Measurements from ENCODE around the gene ANKRD10. TPM values are rescaled to one million over a fixed set of nuclear protein-coding genes. Genes with fewer than 3 reads are reported as not detected.

ANKRD10 gene
- total and polyA plus RNA-seq, 2 experiments from 2014 or later, result 250 to 277 TPM

DNA sequence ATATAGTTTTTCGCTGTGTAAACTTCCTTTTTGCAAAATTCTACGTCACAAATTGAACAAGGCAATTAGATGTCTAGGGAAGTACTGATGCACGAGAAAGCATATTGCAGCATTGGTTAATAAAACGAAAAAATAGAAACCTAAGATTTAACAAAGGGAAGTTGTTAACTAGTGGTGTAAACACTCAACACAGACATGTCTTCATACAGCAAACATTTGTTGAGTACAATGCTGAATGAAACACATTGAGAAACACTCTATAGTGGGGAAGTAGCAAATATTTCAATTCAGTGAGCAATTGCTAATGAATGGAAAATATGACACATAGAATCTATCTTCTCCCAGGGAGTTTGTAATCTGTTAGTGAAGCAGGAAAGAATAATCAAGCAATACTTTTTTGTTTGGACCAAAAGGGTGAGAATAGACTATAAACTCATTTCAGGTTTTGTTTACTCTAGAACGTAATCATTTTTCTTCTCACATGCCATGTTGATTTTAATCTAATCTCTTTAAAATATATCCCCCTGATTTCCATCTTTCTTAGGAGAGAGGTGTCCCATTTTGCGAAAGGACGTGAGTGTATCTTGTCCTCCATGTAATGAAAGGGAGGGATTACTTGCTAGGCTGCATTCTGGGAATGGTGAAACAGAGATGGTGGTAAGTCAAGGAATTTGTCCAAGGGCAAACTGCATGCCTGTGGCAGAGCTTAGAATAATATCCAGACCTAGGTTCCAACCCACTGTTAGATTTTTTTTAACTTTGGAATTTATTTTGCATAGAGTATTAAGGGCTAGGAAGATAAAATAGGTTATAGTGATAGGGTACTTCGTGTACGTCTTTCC lies 1.7 kb upstream of the ANKRD10 start:
- Histone ChIP-seq H4K20me1 (replicated peaks; ENCODE audit: insufficient read depth) (peaks cover 24% of the 10 kb centered on the region), H3F3A (replicated peaks; ENCODE audit: low read depth) (no peaks in the 10 kb centered on the region), H3K27ac (ENCODE audit: low read depth) (peak overlapping the region; percentile 89; the same call in 1 of the 2 replicates), H3K9me2 (ENCODE audit: insufficient read depth) (0 out of 2 replicates have a peak, but pooled peaks cover 7% of the 10 kb centered on the region), H3K4me1 (ENCODE audit: insufficient read depth) (peaks cover 30% of the 10 kb centered on the region), H3K27me3 (ENCODE audit: insufficient read depth) (no peaks in the 10 kb centered on the region), H3K4me2 (peak overlapping the region; percentile 93), H3K4me3 (peak overlapping the region; percentile 91), H3K79me2 (replicated peaks; ENCODE audit: insufficient read depth) (peaks cover 46% of the 10 kb centered on the region), H2AFZ (no peak overlapping the region), H3K36me3 (ENCODE audit: insufficient read depth) (no peaks in the 10 kb centered on the region)
- DNase-seq (ENCODE audit: low spot score) (no peak), ATAC-seq (no peak)
- no peak for TF ChIP-seq STAT1 (IDR thresholded peaks at IDR 0.05; ENCODE audit: unreplicated experiment)
- no peak for TF ChIP-seq EZH2 (IDR thresholded peaks at IDR 0.05; ENCODE audit: low read depth, unreplicated experiment)
- TF ChIP-seq JUNB (IDR thresholded peaks at IDR 0.05; ENCODE audit: unreplicated experiment), result no peak
- TF ChIP-seq, protein P1, sequence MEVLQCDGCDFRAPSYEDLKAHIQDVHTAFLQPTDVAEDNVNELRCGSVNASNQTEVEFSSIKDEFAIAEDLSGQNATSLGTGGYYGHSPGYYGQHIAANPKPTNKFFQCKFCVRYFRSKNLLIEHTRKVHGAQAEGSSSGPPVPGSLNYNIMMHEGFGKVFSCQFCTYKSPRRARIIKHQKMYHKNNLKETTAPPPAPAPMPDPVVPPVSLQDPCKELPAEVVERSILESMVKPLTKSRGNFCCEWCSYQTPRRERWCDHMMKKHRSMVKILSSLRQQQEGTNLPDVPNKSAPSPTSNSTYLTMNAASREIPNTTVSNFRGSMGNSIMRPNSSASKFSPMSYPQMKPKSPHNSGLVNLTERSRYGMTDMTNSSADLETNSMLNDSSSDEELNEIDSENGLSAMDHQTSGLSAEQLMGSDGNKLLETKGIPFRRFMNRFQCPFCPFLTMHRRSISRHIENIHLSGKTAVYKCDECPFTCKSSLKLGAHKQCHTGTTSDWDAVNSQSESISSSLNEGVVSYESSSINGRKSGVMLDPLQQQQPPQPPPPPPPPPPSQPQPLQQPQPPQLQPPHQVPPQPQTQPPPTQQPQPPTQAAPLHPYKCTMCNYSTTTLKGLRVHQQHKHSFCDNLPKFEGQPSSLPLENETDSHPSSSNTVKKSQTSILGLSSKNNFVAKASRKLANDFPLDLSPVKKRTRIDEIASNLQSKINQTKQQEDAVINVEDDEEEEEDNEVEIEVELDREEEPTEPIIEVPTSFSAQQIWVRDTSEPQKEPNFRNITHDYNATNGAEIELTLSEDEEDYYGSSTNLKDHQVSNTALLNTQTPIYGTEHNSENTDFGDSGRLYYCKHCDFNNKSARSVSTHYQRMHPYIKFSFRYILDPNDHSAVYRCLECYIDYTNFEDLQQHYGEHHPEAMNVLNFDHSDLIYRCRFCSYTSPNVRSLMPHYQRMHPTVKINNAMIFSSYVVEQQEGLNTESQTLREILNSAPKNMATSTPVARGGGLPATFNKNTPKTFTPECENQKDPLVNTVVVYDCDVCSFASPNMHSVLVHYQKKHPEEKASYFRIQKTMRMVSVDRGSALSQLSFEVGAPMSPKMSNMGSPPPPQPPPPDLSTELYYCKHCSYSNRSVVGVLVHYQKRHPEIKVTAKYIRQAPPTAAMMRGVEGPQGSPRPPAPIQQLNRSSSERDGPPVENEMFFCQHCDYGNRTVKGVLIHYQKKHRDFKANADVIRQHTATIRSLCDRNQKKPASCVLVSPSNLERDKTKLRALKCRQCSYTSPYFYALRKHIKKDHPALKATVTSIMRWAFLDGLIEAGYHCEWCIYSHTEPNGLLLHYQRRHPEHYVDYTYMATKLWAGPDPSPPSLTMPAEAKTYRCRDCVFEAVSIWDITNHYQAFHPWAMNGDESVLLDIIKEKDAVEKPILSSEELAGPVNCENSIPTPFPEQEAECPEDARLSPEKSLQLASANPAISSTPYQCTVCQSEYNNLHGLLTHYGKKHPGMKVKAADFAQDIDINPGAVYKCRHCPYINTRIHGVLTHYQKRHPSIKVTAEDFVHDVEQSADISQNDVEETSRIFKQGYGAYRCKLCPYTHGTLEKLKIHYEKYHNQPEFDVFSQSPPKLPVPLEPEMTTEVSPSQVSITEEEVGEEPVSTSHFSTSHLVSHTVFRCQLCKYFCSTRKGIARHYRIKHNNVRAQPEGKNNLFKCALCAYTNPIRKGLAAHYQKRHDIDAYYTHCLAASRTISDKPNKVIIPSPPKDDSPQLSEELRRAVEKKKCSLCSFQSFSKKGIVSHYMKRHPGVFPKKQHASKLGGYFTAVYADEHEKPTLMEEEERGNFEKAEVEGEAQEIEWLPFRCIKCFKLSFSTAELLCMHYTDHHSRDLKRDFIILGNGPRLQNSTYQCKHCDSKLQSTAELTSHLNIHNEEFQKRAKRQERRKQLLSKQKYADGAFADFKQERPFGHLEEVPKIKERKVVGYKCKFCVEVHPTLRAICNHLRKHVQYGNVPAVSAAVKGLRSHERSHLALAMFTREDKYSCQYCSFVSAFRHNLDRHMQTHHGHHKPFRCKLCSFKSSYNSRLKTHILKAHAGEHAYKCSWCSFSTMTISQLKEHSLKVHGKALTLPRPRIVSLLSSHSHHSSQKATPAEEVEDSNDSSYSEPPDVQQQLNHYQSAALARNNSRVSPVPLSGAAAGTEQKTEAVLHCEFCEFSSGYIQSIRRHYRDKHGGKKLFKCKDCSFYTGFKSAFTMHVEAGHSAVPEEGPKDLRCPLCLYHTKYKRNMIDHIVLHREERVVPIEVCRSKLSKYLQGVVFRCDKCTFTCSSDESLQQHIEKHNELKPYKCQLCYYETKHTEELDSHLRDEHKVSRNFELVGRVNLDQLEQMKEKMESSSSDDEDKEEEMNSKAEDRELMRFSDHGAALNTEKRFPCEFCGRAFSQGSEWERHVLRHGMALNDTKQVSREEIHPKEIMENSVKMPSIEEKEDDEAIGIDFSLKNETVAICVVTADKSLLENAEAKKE (CRISPR knock-in tag; IDR thresholded peaks at IDR 0.05), result no peak
- no peak for TF ChIP-seq NANOG (IDR thresholded peaks at IDR 0.05; ENCODE audit: borderline replicate concordance)
- peaks cover 7% of the 10 kb centered on the region for H3K27me3 Mint-ChIP-seq (ENCODE audit: insufficient read depth, low read depth, poor library complexity)
- H3K4me1 Mint-ChIP-seq, result peaks cover 32% of the 10 kb centered on the region
- H3K27ac Mint-ChIP-seq, result no peak overlapping the region
- no peaks in the 10 kb centered on the region; the same call in 2 of the 3 replicates for H3K9me3 Mint-ChIP-seq
- peak overlapping the region; percentile 84 for H3K4me3 Mint-ChIP-seq
- H3K36me3 Mint-ChIP-seq (ENCODE audit: low read depth), result peaks cover 14% of the 10 kb centered on the region
